ENCODE measurements around the gene RIN1. TPM values are rescaled to one million over a fixed set of nuclear protein-coding genes. Genes with fewer than 3 reads are reported as not detected.

RIN1 gene
- total RNA-seq, 2 experiments from 2014 or later: 1.3 TPM

- Mint-ChIP-seq H3K27me3 (ENCODE audit: low read depth) (no peaks in the 10 kb centered on the region), H3K4me3 (no peak overlapping the region), H3K9me3 (ENCODE audit: insufficient read depth) (no peaks in the 10 kb centered on the region), H3K4me1 (ENCODE audit: low read depth) (peaks cover 58% of the 10 kb centered on the region), H3K36me3 (ENCODE audit: low read depth) (peaks cover 34% of the 10 kb centered on the region), H3K27ac (no peak overlapping the region)
- POLR2A ChIA-PET: interaction anchor here (1.2 kb wide), 1 partner anchor 27 kb away, joined by 5 read pairs; no protein-coding TSS in a partner anchor
- DNase-seq (no peak), ATAC-seq (no peak)
- CTCF ChIA-PET: interaction anchor here (4.0 kb wide), 1 partner anchor 27 kb away, joined by 25 read pairs; no protein-coding TSS in a partner anchor
These were observed 3.0 kb upstream of the RIN1 start for GRCh38 chr11:66339162-66339675.

- ChIA-PET CTCF (interaction anchor here (0.7 to 4.0 kb wide), 6 partner anchors 10 to 56 kb away, joined by 3 to 25 read pairs (median 3); no protein-coding TSS in a partner anchor), POLR2A (interaction anchor here (1.2 to 1.6 kb wide), 2 partner anchors 26 to 27 kb away, joined by 5 to 7 read pairs; no protein-coding TSS in a partner anchor)
- ATAC-seq: no peak
- peaks cover 34% of the 10 kb centered on the region for H3K36me3 Mint-ChIP-seq (ENCODE audit: low read depth)
- H3K27me3 Mint-ChIP-seq (ENCODE audit: low read depth): no peaks in the 10 kb centered on the region
- peak overlapping the region; percentile 52 for H3K27ac Mint-ChIP-seq
- no peak overlapping the region for H3K4me3 Mint-ChIP-seq
- H3K9me3 Mint-ChIP-seq (ENCODE audit: insufficient read depth): no peaks in the 10 kb centered on the region
- peaks cover 51% of the 10 kb centered on the region for H3K4me1 Mint-ChIP-seq (ENCODE audit: low read depth)
- no peak for DNase-seq
These were observed 2.3 kb upstream of the RIN1 start for GRCh38 chr11:66338276-66339161.

- peaks cover 34% of the 10 kb centered on the region for H3K36me3 Mint-ChIP-seq (ENCODE audit: low read depth)
- ChIA-PET POLR2A (interaction anchor here (1.6 kb wide), 1 partner anchor 25 kb away, joined by 7 read pairs; no protein-coding TSS in a partner anchor), CTCF (interaction anchor here (0.7 to 8.7 kb wide), 8 partner anchors 11 to 55 kb away, joined by 3 to 194 read pairs (median 4); partner anchors contain the start of gene YIF1A)
- peak overlapping the region; percentile 80 for H3K27ac Mint-ChIP-seq
- H3K4me1 Mint-ChIP-seq (ENCODE audit: low read depth): peaks cover 42% of the 10 kb centered on the region
- DNase-seq: no peak
- H3K4me3 Mint-ChIP-seq: peak overlapping the region; percentile 50
- H3K9me3 Mint-ChIP-seq (ENCODE audit: insufficient read depth): no peaks in the 10 kb centered on the region
- no peaks in the 10 kb centered on the region for H3K27me3 Mint-ChIP-seq (ENCODE audit: low read depth)
- no peak for ATAC-seq
These were observed 1.1 kb upstream of the RIN1 start for GRCh38 chr11:66337103-66337899.

GRCh38 chr11:66335531-66336233 lies 552 bp downstream of the RIN1 start:
- Mint-ChIP-seq H3K9me3 (ENCODE audit: insufficient read depth) (no peaks in the 10 kb centered on the region), H3K36me3 (ENCODE audit: low read depth) (peaks cover 24% of the 10 kb centered on the region), H3K27ac (peak overlapping the region; percentile 43), H3K4me3 (no peak overlapping the region), H3K4me1 (ENCODE audit: low read depth) (peaks cover 40% of the 10 kb centered on the region), H3K27me3 (ENCODE audit: low read depth) (no peaks in the 10 kb centered on the region)
- CTCF ChIA-PET: interaction anchor here (0.5 to 8.7 kb wide), 13 partner anchors 9 to 54 kb away, joined by 3 to 194 read pairs (median 5); partner anchors contain the start of genes BRMS1, CD248 and YIF1A
- POLR2A ChIA-PET: interaction anchor here (0.6 to 3.2 kb wide), 6 partner anchors 9 to 836 kb away, joined by 3 to 25 read pairs (median 12); partner anchors contain the start of genes BRMS1 and CD248
- peak; percentile 2 for ATAC-seq
- no peak for DNase-seq

- Mint-ChIP-seq H3K27ac (peak overlapping the region; percentile 43), H3K4me1 (ENCODE audit: low read depth) (peaks cover 42% of the 10 kb centered on the region), H3K27me3 (ENCODE audit: low read depth) (no peaks in the 10 kb centered on the region), H3K4me3 (no peak overlapping the region), H3K9me3 (ENCODE audit: insufficient read depth) (no peaks in the 10 kb centered on the region), H3K36me3 (ENCODE audit: low read depth) (peaks cover 24% of the 10 kb centered on the region)
- ATAC-seq (no peak), DNase-seq (no peak)
- ChIA-PET POLR2A (interaction anchor here (0.6 to 3.2 kb wide), 5 partner anchors 8 to 22 kb away, joined by 3 to 25 read pairs (median 14); partner anchors contain the start of genes BRMS1 and CD248), CTCF (interaction anchor here (1.3 to 8.7 kb wide), 6 partner anchors 10 to 54 kb away, joined by 5 to 194 read pairs (median 7); partner anchors contain the start of gene BRMS1)
These were observed 1.4 kb downstream of the RIN1 start for GRCh38 chr11:66334605-66335442.

- ChIA-PET POLR2A (interaction anchor here (0.6 to 3.2 kb wide), 4 partner anchors 8 to 21 kb away, joined by 3 to 25 read pairs (median 16); partner anchors contain the start of genes BRMS1 and CD248), CTCF (interaction anchor here (1.7 to 8.7 kb wide), 3 partner anchors 11 to 55 kb away, joined by 7 to 194 read pairs (median 12); partner anchors contain the start of gene BRMS1)
- peaks cover 21% of the 10 kb centered on the region for H3K36me3 Mint-ChIP-seq (ENCODE audit: low read depth)
- peaks cover 42% of the 10 kb centered on the region for H3K4me1 Mint-ChIP-seq (ENCODE audit: low read depth)
- no peak for ATAC-seq
- H3K27me3 Mint-ChIP-seq (ENCODE audit: low read depth): no peaks in the 10 kb centered on the region
- peak overlapping the region; percentile 71 for H3K27ac Mint-ChIP-seq
- H3K9me3 Mint-ChIP-seq (ENCODE audit: insufficient read depth): no peaks in the 10 kb centered on the region
- no peak for DNase-seq
- no peak overlapping the region for H3K4me3 Mint-ChIP-seq
These were observed 2.2 kb downstream of the RIN1 start for GRCh38 chr11:66333896-66334604.

- Mint-ChIP-seq H3K36me3 (ENCODE audit: low read depth) (peaks cover 14% of the 10 kb centered on the region), H3K27ac (no peak overlapping the region), H3K27me3 (ENCODE audit: low read depth) (no peaks in the 10 kb centered on the region), H3K4me3 (no peak overlapping the region), H3K9me3 (ENCODE audit: insufficient read depth) (no peaks in the 10 kb centered on the region), H3K4me1 (ENCODE audit: low read depth) (peaks cover 42% of the 10 kb centered on the region)
- ATAC-seq: no peak
- no peak for DNase-seq
- ChIA-PET POLR2A (interaction anchor here (1.6 to 3.2 kb wide), 3 partner anchors 16 to 21 kb away, joined by 9 to 25 read pairs (median 19); partner anchors contain the start of gene CD248), CTCF (interaction anchor here (0.6 to 8.7 kb wide), 3 partner anchors 12 to 30 kb away, joined by 3 to 194 read pairs (median 9); partner anchors contain the start of gene BRMS1)
These were observed 2.9 kb downstream of the RIN1 start for GRCh38 chr11:66333220-66333877.

GRCh38 chr11:66332371-66333219 lies 3.6 kb downstream of the RIN1 start:
- Mint-ChIP-seq H3K9me3 (ENCODE audit: insufficient read depth) (no peaks in the 10 kb centered on the region), H3K4me3 (no peak overlapping the region), H3K27ac (no peak overlapping the region), H3K4me1 (ENCODE audit: low read depth) (peaks cover 42% of the 10 kb centered on the region), H3K36me3 (ENCODE audit: low read depth) (peaks cover 12% of the 10 kb centered on the region), H3K27me3 (ENCODE audit: low read depth) (no peaks in the 10 kb centered on the region)
- POLR2A ChIA-PET: interaction anchor here (1.5 to 1.6 kb wide), 2 partner anchors 20 to 40 kb away, joined by 4 to 9 read pairs; no protein-coding TSS in a partner anchor
- no peak for ATAC-seq
- DNase-seq: no peak
- CTCF ChIA-PET: interaction anchor here (0.6 to 8.7 kb wide), 4 partner anchors 13 to 54 kb away, joined by 3 to 194 read pairs (median 6); partner anchors contain the start of gene BRMS1
